Measurements from ENCODE around the gene PIKFYVE. TPM values are rescaled to one million over a fixed set of nuclear protein-coding genes. Genes with fewer than 3 reads are reported as not detected.
A peak's percentile ranks its signal among the peaks of the same experiment; 100 is the strongest.

PIKFYVE gene
- total RNA-seq, 1 donor from 2014 or later, result 22.4 TPM

DNA sequence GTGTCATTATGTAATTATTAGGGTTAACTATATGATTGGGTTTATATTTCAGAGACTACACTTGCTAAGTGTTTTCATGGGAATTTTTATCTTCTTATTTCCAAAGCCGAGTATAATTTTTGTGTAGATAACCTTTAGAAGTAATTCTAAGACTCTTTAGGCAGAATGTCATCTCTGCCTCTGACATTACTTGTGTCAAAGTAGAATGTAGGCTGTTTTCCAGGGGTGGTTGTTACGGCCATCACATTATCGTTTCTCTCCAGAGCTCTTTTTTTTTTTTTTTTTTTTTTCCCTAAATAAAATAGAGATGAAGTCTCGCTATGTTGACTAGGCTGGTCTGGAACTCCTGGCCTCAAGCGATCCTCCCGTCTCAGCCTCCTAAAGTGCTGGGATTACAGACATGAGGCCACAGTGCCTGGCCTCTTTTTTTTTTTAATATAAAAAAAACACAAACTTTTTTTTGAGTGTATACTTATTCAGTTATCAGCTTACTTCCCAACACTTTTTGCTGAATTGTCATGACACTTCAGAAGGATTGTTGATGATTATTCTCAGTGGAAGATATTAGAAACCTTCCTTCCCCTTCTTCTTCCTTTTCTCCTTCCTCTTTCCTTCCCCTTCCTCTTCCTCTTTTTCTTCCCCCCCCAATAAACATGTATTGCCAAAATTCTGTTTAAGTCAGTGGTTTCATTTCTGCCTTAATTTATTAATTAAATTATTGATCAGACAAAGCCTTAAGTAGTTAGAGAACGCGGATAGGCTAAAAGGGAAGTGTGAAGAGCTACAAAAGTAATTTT is 2.3 kb downstream of the PIKFYVE start:
- Histone ChIP-seq H3K27ac (ENCODE audit: low read depth, low read length) (peak overlapping the region; percentile 38), H3K27me3 (ENCODE audit: control insufficient read depth in 3 of 3, insufficient read depth in 3 of 3, low read length in 3 of 3) (no peaks in the 10 kb centered on the region), H3K9me3 (ENCODE audit: control insufficient read depth in 3 of 3, low read length in 3 of 3) (no peaks in the 10 kb centered on the region), H3K4me3 (ENCODE audit: low read length in 3 of 3) (no peak overlapping the region), H3K9ac (ENCODE audit: low read depth in 1 of 3, low read length in 3 of 3) (peak overlapping the region in 2 of 3 donors; percentile 7 to 12), H3K36me3 (ENCODE audit: control insufficient read depth in 3 of 3, insufficient read depth in 3 of 3, low read length in 3 of 3) (peaks cover 0 to 10% (median under 1%) of the 10 kb centered on the region in 3 donors), H3K4me1 (ENCODE audit: control insufficient read depth in 3 of 3, insufficient read depth in 3 of 3, low read length in 3 of 3) (peaks cover 21 to 32% (median 31%) of the 10 kb centered on the region in 3 donors)

DNA sequence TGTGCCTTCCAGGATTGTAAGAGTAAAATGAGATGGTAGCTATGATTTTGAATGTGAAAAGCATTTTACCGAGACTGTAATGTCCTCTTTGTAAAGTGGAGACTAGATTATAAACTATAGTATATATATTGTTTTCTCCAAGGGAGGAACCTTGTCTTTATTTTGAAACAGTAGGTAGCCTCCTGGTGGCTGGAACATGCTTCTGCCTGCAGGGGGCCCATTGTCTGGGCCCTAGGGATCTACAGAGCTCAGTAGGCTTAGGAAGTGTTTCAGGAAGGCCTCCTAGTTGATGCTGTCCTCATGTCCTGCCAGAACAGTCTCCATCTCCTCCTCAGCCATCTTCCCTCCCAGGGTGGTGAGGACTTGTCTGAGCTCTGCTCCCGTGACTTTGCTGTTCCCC is 3.0 kb downstream of the PIKFYVE start:
- no peaks in the 10 kb centered on the region for H3K9me3 ChIP-seq (ENCODE audit: control insufficient read depth in 3 of 3, low read length in 3 of 3)
- H3K4me1 ChIP-seq (ENCODE audit: control insufficient read depth in 3 of 3, insufficient read depth in 3 of 3, low read length in 3 of 3), result peaks cover 21 to 32% (median 31%) of the 10 kb centered on the region in 3 donors
- H3K27ac ChIP-seq (ENCODE audit: low read depth, low read length), result no peak overlapping the region
- peaks cover 2 to 13% (median 8%) of the 10 kb centered on the region in 3 donors for H3K36me3 ChIP-seq (ENCODE audit: control insufficient read depth in 3 of 3, insufficient read depth in 3 of 3, low read length in 3 of 3)
- H3K4me3 ChIP-seq (ENCODE audit: low read length in 3 of 3), result no peak overlapping the region
- no peak overlapping the region for H3K9ac ChIP-seq (ENCODE audit: low read depth in 1 of 3, low read length in 3 of 3)
- H3K27me3 ChIP-seq (ENCODE audit: control insufficient read depth in 3 of 3, insufficient read depth in 3 of 3, low read length in 3 of 3), result no peaks in the 10 kb centered on the region

DNA sequence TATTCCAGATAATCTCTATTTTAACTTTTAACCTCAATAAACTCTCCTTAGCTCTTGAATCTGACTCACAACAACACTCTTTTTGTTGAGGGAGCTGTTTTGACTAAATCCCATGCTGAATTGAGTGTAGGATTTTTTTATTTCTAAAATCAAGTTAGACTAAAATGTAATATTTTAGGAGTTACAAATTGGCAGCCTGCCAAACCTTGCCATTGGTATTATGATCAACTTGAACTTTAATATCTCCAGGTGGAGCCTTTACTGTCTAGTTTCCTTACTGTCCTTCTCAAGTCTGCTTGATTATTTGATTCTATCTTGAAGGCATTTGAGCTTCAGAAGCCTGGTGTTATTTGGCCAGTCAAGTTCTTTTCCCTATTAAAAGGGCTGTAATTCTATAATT is 8.7 kb downstream of the PIKFYVE start:
- no peak overlapping the region for H3K4me3 ChIP-seq (ENCODE audit: low read length in 3 of 3)
- no peak overlapping the region for H3K27ac ChIP-seq (ENCODE audit: low read depth, low read length)
- H3K27me3 ChIP-seq (ENCODE audit: control insufficient read depth in 3 of 3, insufficient read depth in 3 of 3, low read length in 3 of 3), result no peaks in the 10 kb centered on the region
- no peak overlapping the region for H3K9ac ChIP-seq (ENCODE audit: low read depth in 1 of 3, low read length in 3 of 3)
- peaks cover 6 to 50% (median 28%) of the 10 kb centered on the region in 3 donors for H3K36me3 ChIP-seq (ENCODE audit: control insufficient read depth in 3 of 3, insufficient read depth in 3 of 3, low read length in 3 of 3)
- no peaks in the 10 kb centered on the region for H3K4me1 ChIP-seq (ENCODE audit: control insufficient read depth in 3 of 3, insufficient read depth in 3 of 3, low read length in 3 of 3)
- H3K9me3 ChIP-seq (ENCODE audit: control insufficient read depth in 3 of 3, low read length in 3 of 3), result no peaks in the 10 kb centered on the region

DNA sequence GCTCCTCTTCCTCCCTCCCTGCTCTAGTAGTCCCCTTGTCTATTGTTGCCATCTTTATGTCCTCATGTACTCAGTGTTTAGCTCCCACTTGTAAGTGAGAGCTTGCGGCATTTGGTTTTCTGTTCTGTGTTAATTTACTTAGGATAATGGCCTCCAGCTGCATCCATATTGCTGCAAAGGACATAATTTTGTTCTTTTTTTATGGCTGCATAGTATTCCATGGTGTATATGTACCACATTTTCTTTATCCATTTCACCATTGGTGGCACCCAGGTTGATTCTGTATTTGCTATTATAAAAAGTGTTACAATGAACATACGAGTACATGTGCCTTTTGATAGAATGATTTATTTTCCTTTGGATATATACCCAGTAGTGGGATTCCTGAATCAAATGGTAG is 12.5 kb downstream of the PIKFYVE start:
- Histone ChIP-seq H3K36me3 (ENCODE audit: control insufficient read depth in 3 of 3, insufficient read depth in 3 of 3, low read length in 3 of 3) (peaks cover 12 to 68% (median 52%) of the 10 kb centered on the region in 3 donors), H3K4me3 (ENCODE audit: low read length in 3 of 3) (no peak overlapping the region), H3K9ac (ENCODE audit: low read depth in 1 of 3, low read length in 3 of 3) (no peak overlapping the region), H3K9me3 (ENCODE audit: control insufficient read depth in 3 of 3, low read length in 3 of 3) (no peaks in the 10 kb centered on the region), H3K27ac (ENCODE audit: low read depth, low read length) (no peak overlapping the region), H3K27me3 (ENCODE audit: control insufficient read depth in 3 of 3, insufficient read depth in 3 of 3, low read length in 3 of 3) (no peaks in the 10 kb centered on the region), H3K4me1 (ENCODE audit: control insufficient read depth in 3 of 3, insufficient read depth in 3 of 3, low read length in 3 of 3) (no peaks in the 10 kb centered on the region)

DNA sequence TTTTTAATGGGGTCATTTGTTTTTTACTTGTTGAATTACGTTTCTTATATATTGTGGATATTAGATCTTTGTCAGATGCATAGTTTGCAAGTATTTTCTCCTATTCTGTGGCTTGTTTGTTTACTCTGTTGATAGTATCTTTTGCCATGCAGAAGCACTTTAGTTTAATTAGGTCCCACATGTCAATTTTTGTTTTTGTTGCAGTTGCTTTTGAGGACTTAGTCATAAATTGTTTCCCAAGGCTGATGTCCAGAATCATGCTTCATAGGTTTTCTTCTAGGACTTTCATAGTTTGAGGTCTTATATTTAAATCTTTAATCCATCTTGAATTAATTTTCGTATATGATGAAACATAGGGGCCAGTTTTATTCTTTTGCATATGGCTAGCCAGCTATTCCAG is 13.2 kb downstream of the PIKFYVE start:
- Histone ChIP-seq H3K9ac (ENCODE audit: low read depth in 1 of 3, low read length in 3 of 3) (no peak overlapping the region), H3K4me3 (ENCODE audit: low read length in 3 of 3) (no peak overlapping the region), H3K4me1 (ENCODE audit: control insufficient read depth in 3 of 3, insufficient read depth in 3 of 3, low read length in 3 of 3) (no peaks in the 10 kb centered on the region), H3K36me3 (ENCODE audit: control insufficient read depth in 3 of 3, insufficient read depth in 3 of 3, low read length in 3 of 3) (peaks cover 11 to 64% (median 45%) of the 10 kb centered on the region in 3 donors), H3K27ac (ENCODE audit: low read depth, low read length) (no peak overlapping the region), H3K27me3 (ENCODE audit: control insufficient read depth in 3 of 3, insufficient read depth in 3 of 3, low read length in 3 of 3) (no peaks in the 10 kb centered on the region), H3K9me3 (ENCODE audit: control insufficient read depth in 3 of 3, low read length in 3 of 3) (no peaks in the 10 kb centered on the region)

DNA sequence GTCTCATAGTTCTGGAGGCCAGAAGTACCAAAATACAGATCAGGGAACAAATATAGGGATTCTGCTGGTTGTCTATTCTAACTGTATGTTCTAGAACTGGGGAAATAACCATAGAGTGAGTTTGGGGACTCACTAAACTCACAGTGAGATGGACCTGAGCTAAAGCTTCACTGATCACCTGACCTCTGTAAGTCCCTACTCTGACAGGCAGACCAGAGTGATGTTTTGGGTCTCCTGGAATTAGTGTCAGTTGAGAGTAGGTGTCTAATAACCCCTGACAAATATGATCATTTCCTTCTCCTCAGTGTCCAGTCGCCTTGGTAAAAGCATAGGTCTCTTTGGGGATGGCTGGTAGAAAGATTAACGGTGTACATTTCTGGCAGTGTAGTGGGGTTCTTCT is 14.2 kb downstream of the PIKFYVE start:
- H3K36me3 ChIP-seq (ENCODE audit: control insufficient read depth in 3 of 3, insufficient read depth in 3 of 3, low read length in 3 of 3), result peaks cover 11 to 56% (median 43%) of the 10 kb centered on the region in 3 donors

DNA sequence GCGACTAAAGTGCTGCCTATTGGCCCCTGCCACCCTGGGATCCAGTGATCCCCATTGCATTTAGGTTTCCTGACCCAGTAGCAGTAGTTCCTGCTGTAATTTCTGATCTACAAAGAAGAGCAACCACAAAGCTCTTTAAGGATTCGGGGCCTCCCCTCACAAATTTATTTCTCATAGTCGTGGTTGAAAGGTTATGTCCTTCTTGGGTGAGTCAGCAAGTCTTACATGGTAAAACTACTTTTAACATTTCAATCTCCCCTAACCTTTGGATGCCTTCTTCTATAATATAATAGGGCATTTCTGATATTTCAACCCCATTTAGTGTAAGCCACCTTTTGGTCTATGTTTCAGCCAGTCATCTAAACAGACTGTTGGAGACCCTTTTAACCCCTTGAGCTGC is 14.9 kb downstream of the PIKFYVE start:
- Histone ChIP-seq H3K36me3 (ENCODE audit: control insufficient read depth in 3 of 3, insufficient read depth in 3 of 3, low read length in 3 of 3) (peaks cover 11 to 52% (median 43%) of the 10 kb centered on the region in 3 donors), H3K4me1 (ENCODE audit: control insufficient read depth in 3 of 3, insufficient read depth in 3 of 3, low read length in 3 of 3) (peaks cover 0 to 2% (median 2%) of the 10 kb centered on the region in 3 donors), H3K4me3 (ENCODE audit: low read length in 3 of 3) (no peak overlapping the region), H3K9me3 (ENCODE audit: control insufficient read depth in 3 of 3, low read length in 3 of 3) (no peaks in the 10 kb centered on the region), H3K27ac (ENCODE audit: low read depth, low read length) (no peak overlapping the region), H3K9ac (ENCODE audit: low read depth in 1 of 3, low read length in 3 of 3) (no peak overlapping the region), H3K27me3 (ENCODE audit: control insufficient read depth in 3 of 3, insufficient read depth in 3 of 3, low read length in 3 of 3) (no peaks in the 10 kb centered on the region)

More for the DNA sequence above, 14.2 kb downstream of the PIKFYVE start:
- no peak overlapping the region for H3K27ac ChIP-seq (ENCODE audit: low read depth, low read length)
- H3K9me3 ChIP-seq (ENCODE audit: control insufficient read depth in 3 of 3, low read length in 3 of 3), result no peaks in the 10 kb centered on the region
- no peak overlapping the region for H3K9ac ChIP-seq (ENCODE audit: low read depth in 1 of 3, low read length in 3 of 3)
- no peaks in the 10 kb centered on the region for H3K4me1 ChIP-seq (ENCODE audit: control insufficient read depth in 3 of 3, insufficient read depth in 3 of 3, low read length in 3 of 3)
- H3K27me3 ChIP-seq (ENCODE audit: control insufficient read depth in 3 of 3, insufficient read depth in 3 of 3, low read length in 3 of 3), result no peaks in the 10 kb centered on the region
- no peak overlapping the region for H3K4me3 ChIP-seq (ENCODE audit: low read length in 3 of 3)

DNA sequence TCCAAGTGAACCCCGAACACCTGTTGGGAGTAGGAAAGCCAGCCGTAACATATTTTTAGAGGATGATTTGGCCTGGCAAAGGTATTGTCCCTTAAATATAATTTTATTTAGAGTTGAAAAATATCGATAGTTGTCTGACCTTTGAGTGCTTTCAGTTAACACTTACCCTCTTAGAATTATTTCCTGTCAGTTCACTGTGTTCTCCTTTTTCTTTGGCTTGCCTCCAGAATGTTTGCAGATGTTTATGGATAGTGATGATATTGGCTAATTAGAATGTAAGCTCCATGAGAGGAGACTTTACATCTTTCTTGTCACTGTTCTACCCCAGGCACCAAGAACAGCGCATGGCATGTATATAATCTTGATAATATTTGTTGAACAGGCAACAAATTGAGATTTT is 19.8 kb downstream of the PIKFYVE start:
- H3K4me3 ChIP-seq (ENCODE audit: low read length in 3 of 3), result peak overlapping the region in 1 of 3 donors; percentile 9
- peak overlapping the region; percentile 14 for H3K27ac ChIP-seq (ENCODE audit: low read depth, low read length)
- peaks cover 0 to 4% (median 2%) of the 10 kb centered on the region in 3 donors for H3K4me1 ChIP-seq (ENCODE audit: control insufficient read depth in 3 of 3, insufficient read depth in 3 of 3, low read length in 3 of 3)
- H3K27me3 ChIP-seq (ENCODE audit: control insufficient read depth in 3 of 3, insufficient read depth in 3 of 3, low read length in 3 of 3), result no peaks in the 10 kb centered on the region
- peak overlapping the region in 1 of 3 donors; percentile 24 for H3K9ac ChIP-seq (ENCODE audit: low read depth in 1 of 3, low read length in 3 of 3)
- H3K36me3 ChIP-seq (ENCODE audit: control insufficient read depth in 3 of 3, insufficient read depth in 3 of 3, low read length in 3 of 3), result peaks cover 13 to 45% (median 34%) of the 10 kb centered on the region in 3 donors
- no peaks in the 10 kb centered on the region for H3K9me3 ChIP-seq (ENCODE audit: control insufficient read depth in 3 of 3, low read length in 3 of 3)

DNA sequence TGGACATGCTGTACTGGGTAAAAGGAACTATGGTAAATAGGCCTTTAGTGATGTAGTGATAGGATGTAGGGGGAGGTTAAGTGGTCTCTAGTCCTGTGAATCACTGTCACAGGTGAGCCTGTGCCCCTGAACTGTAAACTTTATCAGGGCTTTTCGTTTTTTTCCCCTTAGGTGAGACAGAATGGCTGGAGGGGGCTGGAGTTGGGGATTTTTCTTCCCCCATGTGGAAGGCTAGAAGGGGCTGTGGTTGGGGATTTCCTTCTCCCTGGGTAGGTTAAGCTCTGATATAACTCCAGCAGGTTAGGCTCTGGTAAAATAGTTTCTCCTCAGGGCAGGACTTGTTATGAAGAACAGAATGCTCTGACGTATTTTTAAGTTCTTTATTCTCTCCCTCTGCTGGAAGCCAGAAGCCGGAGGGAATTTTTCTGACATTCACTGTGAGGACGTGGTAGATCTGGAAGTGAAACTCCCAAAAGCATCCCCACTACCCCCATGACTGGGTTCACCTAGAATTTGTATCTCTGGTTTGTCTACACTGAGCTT is 28.5 kb downstream of the PIKFYVE start:
- H3K9ac ChIP-seq (ENCODE audit: low read depth in 1 of 3, low read length in 3 of 3), result no peak overlapping the region
- no peaks in the 10 kb centered on the region for H3K27me3 ChIP-seq (ENCODE audit: control insufficient read depth in 3 of 3, insufficient read depth in 3 of 3, low read length in 3 of 3)
- H3K4me1 ChIP-seq (ENCODE audit: control insufficient read depth in 3 of 3, insufficient read depth in 3 of 3, low read length in 3 of 3), result no peaks in the 10 kb centered on the region
- no peaks in the 10 kb centered on the region for H3K9me3 ChIP-seq (ENCODE audit: control insufficient read depth in 3 of 3, low read length in 3 of 3)
- peaks cover 12 to 28% (median 22%) of the 10 kb centered on the region in 3 donors for H3K36me3 ChIP-seq (ENCODE audit: control insufficient read depth in 3 of 3, insufficient read depth in 3 of 3, low read length in 3 of 3)
- no peak overlapping the region for H3K4me3 ChIP-seq (ENCODE audit: low read length in 3 of 3)
- H3K27ac ChIP-seq (ENCODE audit: low read depth, low read length), result no peak overlapping the region

DNA sequence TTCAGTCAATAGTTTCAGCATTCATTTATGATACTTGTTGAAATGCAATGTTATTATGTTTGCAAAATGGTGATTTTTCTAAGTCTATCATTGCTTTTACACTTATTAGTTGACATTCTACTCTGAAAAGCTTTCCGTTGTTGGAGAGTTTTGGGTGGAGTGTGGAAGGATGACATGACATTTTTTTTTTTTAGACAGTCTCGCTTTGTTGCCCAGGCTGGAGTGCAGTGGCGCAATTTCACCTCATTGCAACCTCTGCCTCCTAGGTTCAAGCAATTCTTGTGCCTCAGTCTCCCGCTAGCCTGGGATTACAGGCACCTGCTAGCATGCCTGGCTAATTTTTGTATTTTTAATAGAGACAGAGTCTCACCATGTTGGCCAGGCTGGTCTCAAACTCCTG is 29.8 kb downstream of the PIKFYVE start:
- Histone ChIP-seq H3K4me3 (ENCODE audit: low read length in 3 of 3) (no peak overlapping the region), H3K36me3 (ENCODE audit: control insufficient read depth in 3 of 3, insufficient read depth in 3 of 3, low read length in 3 of 3) (peaks cover 6 to 23% (median 15%) of the 10 kb centered on the region in 3 donors), H3K9ac (ENCODE audit: low read depth in 1 of 3, low read length in 3 of 3) (no peak overlapping the region), H3K27ac (ENCODE audit: low read depth, low read length) (no peak overlapping the region), H3K9me3 (ENCODE audit: control insufficient read depth in 3 of 3, low read length in 3 of 3) (no peaks in the 10 kb centered on the region), H3K27me3 (ENCODE audit: control insufficient read depth in 3 of 3, insufficient read depth in 3 of 3, low read length in 3 of 3) (no peaks in the 10 kb centered on the region), H3K4me1 (ENCODE audit: control insufficient read depth in 3 of 3, insufficient read depth in 3 of 3, low read length in 3 of 3) (no peaks in the 10 kb centered on the region)

Data from skeletal muscle tissue (tissue), 4 donors.